ENCODE data around the gene CCNYL1. TPM values are rescaled to one million over a fixed set of nuclear protein-coding genes. Genes with fewer than 3 reads are reported as not detected.

CCNYL1 gene
- total and polyA plus RNA-seq, 4 experiments from 2014 or later: 1.00 to 10.5 (median 6.0) TPM

GRCh38 chr2:207787800-207788199, 76.4 kb downstream of the CCNYL1 start:
- H3K4me3 ChIP-seq (ENCODE audit: low read length in 2 of 2): no peak overlapping the region
- intact Hi-C loops (cut with micrococcal nuclease): no loop called here
- POLR2A ChIA-PET (ENCODE audit: partially characterized antibody): no interaction called here

GRCh38 chr2:207790898-207791297, 79.5 kb downstream of the CCNYL1 start:
- peaks cover 0 to 3% (median 0%) of the 10 kb centered on the region in 8 donors for H3K9me3 Mint-ChIP-seq
- POLR2A ChIA-PET (ENCODE audit: partially characterized antibody): no interaction called here
- H3K4me3 Mint-ChIP-seq: no peak overlapping the region

More at GRCh38 chr2:207787800-207788199, 76.4 kb downstream of the CCNYL1 start:
- Histone ChIP-seq H3K4me1 (ENCODE audit: insufficient read depth, low read length) (no peaks in the 10 kb centered on the region), H3K9me3 (ENCODE audit: control insufficient read depth in 1 of 2, low read length in 2 of 2) (no peaks in the 10 kb centered on the region), H3K27ac (ENCODE audit: low read depth, low read length) (no peak overlapping the region), H3K27me3 (ENCODE audit: insufficient read depth, low read length) (peaks cover 3% of the 10 kb centered on the region), H3K36me3 (ENCODE audit: insufficient read depth, low read length) (no peaks in the 10 kb centered on the region)
- Mint-ChIP-seq H3K9me3 (no peaks in the 10 kb centered on the region), H3K27ac (no peak overlapping the region), H3K4me1 (no peaks in the 10 kb centered on the region), H3K4me3 (no peak overlapping the region), H3K36me3 (no peaks in the 10 kb centered on the region), H3K27me3 (peaks cover 2 to 12% of the 10 kb centered on the region in 2 donors)
- CTCF ChIA-PET (ENCODE audit: partially characterized antibody): no interaction called here
- no peak for DNase-seq

GRCh38 chr2:207791579-207792243, 80.3 kb downstream of the CCNYL1 start:
- Histone ChIP-seq H3K36me3 (ENCODE audit: insufficient read depth, low read length) (no peaks in the 10 kb centered on the region), H3K27ac (ENCODE audit: low read depth, low read length) (no peak overlapping the region), H3K4me1 (ENCODE audit: insufficient read depth, low read length) (no peaks in the 10 kb centered on the region), H3K27me3 (ENCODE audit: insufficient read depth, low read length) (no peaks in the 10 kb centered on the region), H3K9me3 (ENCODE audit: control insufficient read depth in 1 of 2, low read length in 2 of 2) (no peaks in the 10 kb centered on the region), H3K4me3 (ENCODE audit: low read length in 2 of 2) (no peak overlapping the region)
- H3K36me3 Mint-ChIP-seq: no peaks in the 10 kb centered on the region
- H3K4me3 Mint-ChIP-seq: no peak overlapping the region
- H3K27me3 Mint-ChIP-seq: peaks cover 3 to 11% of the 10 kb centered on the region in 2 donors
- intact Hi-C loops (cut with micrococcal nuclease): no loop called here
- H3K9me3 Mint-ChIP-seq: peaks cover 0 to 3% (median 0%) of the 10 kb centered on the region in 8 donors
- POLR2A ChIA-PET (ENCODE audit: partially characterized antibody): no interaction called here
- no peak for DNase-seq
- CTCF ChIA-PET (ENCODE audit: partially characterized antibody): interaction anchor here (0.7 kb wide), 1 partner anchor 22 kb away, joined by 4 read pairs; the partner anchor contains the start of gene FZD5
- H3K27ac Mint-ChIP-seq: no peak overlapping the region
- no peaks in the 10 kb centered on the region for H3K4me1 Mint-ChIP-seq

More at GRCh38 chr2:207790898-207791297, 79.5 kb downstream of the CCNYL1 start:
- Histone ChIP-seq H3K27me3 (ENCODE audit: insufficient read depth, low read length) (no peaks in the 10 kb centered on the region), H3K4me3 (ENCODE audit: low read length in 2 of 2) (no peak overlapping the region), H3K27ac (ENCODE audit: low read depth, low read length) (no peak overlapping the region), H3K4me1 (ENCODE audit: insufficient read depth, low read length) (no peaks in the 10 kb centered on the region), H3K9me3 (ENCODE audit: control insufficient read depth in 1 of 2, low read length in 2 of 2) (no peaks in the 10 kb centered on the region), H3K36me3 (ENCODE audit: insufficient read depth, low read length) (no peaks in the 10 kb centered on the region)
- no peaks in the 10 kb centered on the region for H3K36me3 Mint-ChIP-seq
- H3K27me3 Mint-ChIP-seq: peaks cover 3 to 11% of the 10 kb centered on the region in 2 donors
- no peak overlapping the region for H3K27ac Mint-ChIP-seq
- CTCF ChIA-PET (ENCODE audit: partially characterized antibody): no interaction called here
- no peak for DNase-seq
- intact Hi-C loops (cut with micrococcal nuclease): no loop called here
- no peaks in the 10 kb centered on the region for H3K4me1 Mint-ChIP-seq

GRCh38 chr2:207792244-207792785, 80.9 kb downstream of the CCNYL1 start:
- intact Hi-C loops (cut with micrococcal nuclease): no loop called here
- CTCF ChIA-PET (ENCODE audit: partially characterized antibody): interaction anchor here (0.7 kb wide), 2 partner anchors 22 to 1627 kb away, joined by 3 to 4 read pairs; partner anchors contain the start of gene FZD5
- no peak for DNase-seq

GRCh38 chr2:207796585-207797350, 85.3 kb downstream of the CCNYL1 start:
- H3K4me1 ChIP-seq (ENCODE audit: insufficient read depth, low read length): no peaks in the 10 kb centered on the region
- peaks cover 6 to 8% of the 10 kb centered on the region in 2 donors for H3K27me3 Mint-ChIP-seq
- no peaks in the 10 kb centered on the region for H3K36me3 ChIP-seq (ENCODE audit: insufficient read depth, low read length)
- H3K27ac ChIP-seq (ENCODE audit: low read depth, low read length): no peak overlapping the region
- no peak for DNase-seq
- H3K4me3 ChIP-seq (ENCODE audit: low read length in 2 of 2): no peak overlapping the region
- POLR2A ChIA-PET (ENCODE audit: partially characterized antibody): no interaction called here
- H3K36me3 Mint-ChIP-seq: no peaks in the 10 kb centered on the region
- intact Hi-C loops (cut with micrococcal nuclease): no loop called here
- H3K4me1 Mint-ChIP-seq: no peaks in the 10 kb centered on the region
- no peak overlapping the region for H3K27ac Mint-ChIP-seq
- H3K9me3 ChIP-seq (ENCODE audit: control insufficient read depth in 1 of 2, low read length in 2 of 2): no peaks in the 10 kb centered on the region
- no peak overlapping the region for H3K4me3 Mint-ChIP-seq
- H3K27me3 ChIP-seq (ENCODE audit: insufficient read depth, low read length): no peaks in the 10 kb centered on the region
- CTCF ChIA-PET (ENCODE audit: partially characterized antibody): interaction anchor here (1.3 kb wide), 1 partner anchor 9 kb away, joined by 3 read pairs; no protein-coding TSS in a partner anchor
- peaks cover 0 to 4% (median 0%) of the 10 kb centered on the region in 8 donors for H3K9me3 Mint-ChIP-seq

More at GRCh38 chr2:207792244-207792785, 80.9 kb downstream of the CCNYL1 start:
- Mint-ChIP-seq H3K27ac (no peak overlapping the region), H3K36me3 (no peaks in the 10 kb centered on the region), H3K27me3 (peaks cover 3 to 11% of the 10 kb centered on the region in 2 donors), H3K4me1 (no peaks in the 10 kb centered on the region), H3K9me3 (peaks cover 0 to 3% (median 0%) of the 10 kb centered on the region in 8 donors), H3K4me3 (no peak overlapping the region)
- H3K4me3 ChIP-seq (ENCODE audit: low read length in 2 of 2): no peak overlapping the region
- no peak overlapping the region for H3K27ac ChIP-seq (ENCODE audit: low read depth, low read length)
- no peaks in the 10 kb centered on the region for H3K9me3 ChIP-seq (ENCODE audit: control insufficient read depth in 1 of 2, low read length in 2 of 2)
- POLR2A ChIA-PET (ENCODE audit: partially characterized antibody): no interaction called here
- H3K36me3 ChIP-seq (ENCODE audit: insufficient read depth, low read length): no peaks in the 10 kb centered on the region
- no peaks in the 10 kb centered on the region for H3K27me3 ChIP-seq (ENCODE audit: insufficient read depth, low read length)
- no peaks in the 10 kb centered on the region for H3K4me1 ChIP-seq (ENCODE audit: insufficient read depth, low read length)

GRCh38 chr2:207801259-207801658, 89.8 kb downstream of the CCNYL1 start:
- Mint-ChIP-seq H3K9me3 (peaks cover 0 to 2% (median 0%) of the 10 kb centered on the region in 8 donors), H3K4me3 (no peak overlapping the region), H3K4me1 (no peaks in the 10 kb centered on the region), H3K27ac (no peak overlapping the region), H3K36me3 (no peaks in the 10 kb centered on the region), H3K27me3 (peaks cover 0 to 5% of the 10 kb centered on the region in 2 donors)
- no peak overlapping the region for H3K4me3 ChIP-seq (ENCODE audit: low read length in 2 of 2)
- H3K36me3 ChIP-seq (ENCODE audit: insufficient read depth, low read length): no peaks in the 10 kb centered on the region
- ChIA-PET CTCF (ENCODE audit: partially characterized antibody) (no interaction called here), POLR2A (ENCODE audit: partially characterized antibody) (interaction anchor here (0.7 kb wide), 1 partner anchor 391 kb away, joined by 5 read pairs; no protein-coding TSS in a partner anchor)
- no peak overlapping the region for H3K27ac ChIP-seq (ENCODE audit: low read depth, low read length)
- H3K27me3 ChIP-seq (ENCODE audit: insufficient read depth, low read length): no peaks in the 10 kb centered on the region
- intact Hi-C loops (cut with micrococcal nuclease): no loop called here
- DNase-seq: no peak
- no peaks in the 10 kb centered on the region for H3K9me3 ChIP-seq (ENCODE audit: control insufficient read depth in 1 of 2, low read length in 2 of 2)
- H3K4me1 ChIP-seq (ENCODE audit: insufficient read depth, low read length): no peaks in the 10 kb centered on the region

GRCh38 chr2:207802650-207803049, 91.2 kb downstream of the CCNYL1 start:
- Mint-ChIP-seq H3K9me3 (no peaks in the 10 kb centered on the region), H3K36me3 (no peaks in the 10 kb centered on the region), H3K27me3 (peaks cover 2 to 5% of the 10 kb centered on the region in 2 donors), H3K4me1 (no peaks in the 10 kb centered on the region), H3K27ac (no peak overlapping the region), H3K4me3 (no peak overlapping the region)
- Histone ChIP-seq H3K36me3 (ENCODE audit: insufficient read depth, low read length) (no peaks in the 10 kb centered on the region), H3K9me3 (ENCODE audit: control insufficient read depth in 1 of 2, low read length in 2 of 2) (no peaks in the 10 kb centered on the region), H3K27me3 (ENCODE audit: insufficient read depth, low read length) (no peaks in the 10 kb centered on the region), H3K4me1 (ENCODE audit: insufficient read depth, low read length) (no peaks in the 10 kb centered on the region), H3K27ac (ENCODE audit: low read depth, low read length) (no peak overlapping the region), H3K4me3 (ENCODE audit: low read length in 2 of 2) (no peak overlapping the region)
- no peak for DNase-seq
- CTCF ChIA-PET (ENCODE audit: partially characterized antibody): no interaction called here
- intact Hi-C loops (cut with micrococcal nuclease): no loop called here
- POLR2A ChIA-PET (ENCODE audit: partially characterized antibody): no interaction called here
